ENCODE results near the gene OLIG1. TPM values are rescaled to one million over a fixed set of nuclear protein-coding genes. Genes with fewer than 3 reads are reported as not detected.

OLIG1 gene
- total and polyA plus RNA-seq, 2 of the 8 experiments (the other 6 are each of a cell fraction or from before 2014, with no cell fraction given): 0.65 to 1.2 TPM

- H3K4ac ChIP-seq (replicated peaks; ENCODE audit: insufficient read length, low read depth, low read length): no peak overlapping the region
- H3K14ac ChIP-seq (ENCODE audit: insufficient read length): no peak overlapping the region
- no peak overlapping the region for H2AFZ ChIP-seq (ENCODE audit: low read length)
- no peaks in the 10 kb centered on the region for H3K36me3 ChIP-seq (ENCODE audit: control insufficient read depth in 2 of 4, insufficient read depth in 4 of 4, low read length in 3 of 4)
- no peaks in the 10 kb centered on the region for H3K79me1 ChIP-seq (ENCODE audit: low read depth, low read length)
- no peaks in the 10 kb centered on the region; a peak in 1 of 7 replicates for H3K4me1 ChIP-seq (replicated peaks in 1 of 4; ENCODE audit: control insufficient read depth in 3 of 4, insufficient read depth in 4 of 4, low read length in 3 of 4)
- H3K4me2 ChIP-seq (ENCODE audit: insufficient read depth in 1 of 2, low read depth in 2 of 2, low read length in 2 of 2): no peak overlapping the region
- H2BK120ac ChIP-seq (replicated peaks; ENCODE audit: low read depth, low read length): no peak overlapping the region
- H3K27me3 ChIP-seq (replicated peaks in 1 of 4; ENCODE audit: control insufficient read depth in 3 of 4, extremely low read depth in 1 of 4, insufficient read depth in 3 of 4, low read length in 3 of 4): peaks cover 7 to 58% (median 45%) of the 10 kb centered on the region in 4 experiments
- no peak overlapping the region; the same call in 1 of the 2 replicates for H2AK5ac ChIP-seq (ENCODE audit: low read depth, low read length)
- ChIA-PET CTCF (ENCODE audit: partially characterized antibody) (interaction anchor here (0.9 to 2.1 kb wide), 7 partner anchors 9 to 69 kb away, joined by 3 to 7 read pairs (median 4); no protein-coding TSS in a partner anchor), POLR2A (ENCODE audit: partially characterized antibody) (no interaction called here)
- no peak overlapping the region; the same call in 1 of the 2 replicates for H2BK20ac ChIP-seq (ENCODE audit: low read length)
- H2BK15ac ChIP-seq (ENCODE audit: low read length): no peak overlapping the region
- H2BK5ac ChIP-seq (ENCODE audit: low read depth, low read length): no peak overlapping the region
- H4K91ac ChIP-seq (replicated peaks; ENCODE audit: insufficient read length, low read length): no peak overlapping the region
- no peak overlapping the region for H3K18ac ChIP-seq (ENCODE audit: extremely low read depth, low read length)
- no peak overlapping the region for H2BK12ac ChIP-seq (ENCODE audit: low read depth, low read length)
- H3K27ac ChIP-seq (ENCODE audit: low read depth, low read length): no peak overlapping the region
- no peak overlapping the region for H3K23ac ChIP-seq (ENCODE audit: insufficient read length)
- WGBS, 2 experiments (ENCODE audit: extremely low coverage in 1 of 2, insufficient coverage in 1 of 2, insufficient read length in 1 of 2, insufficient replicate concordance in 2 of 2, low coverage in 1 of 2, low lambda C conversion rate in 2 of 2, missing lambda C conversion rate in 1 of 2): 94% methylated on average over 5 of the region's 5 CpGs; no CpG with 5 or more reads in 1 of the 2 experiments
- DNase-seq (ENCODE audit: low read depth in 1 of 2, low spot score in 2 of 2): no peak
- no peaks in the 10 kb centered on the region for H4K20me1 ChIP-seq (replicated peaks in 1 of 2; ENCODE audit: control insufficient read depth in 1 of 2, insufficient read depth in 2 of 2, low read length in 2 of 2)
- no peak overlapping the region for H3K56ac ChIP-seq (replicated peaks; ENCODE audit: insufficient read length, low read depth, low read length)
- no peak overlapping the region for H3K4me3 ChIP-seq (ENCODE audit: extremely low read depth in 1 of 4, insufficient read depth in 2 of 4, low read depth in 3 of 4, low read length in 4 of 4)
- H3K9ac ChIP-seq (replicated peaks in 1 of 4; ENCODE audit: extremely low read depth in 1 of 4, low read depth in 3 of 4, low read length in 3 of 4): no peak overlapping the region
- H3K23me2 ChIP-seq (ENCODE audit: low read depth, low read length): no peaks in the 10 kb centered on the region; the same call in 1 of the 2 replicates
- H3K79me2 ChIP-seq (ENCODE audit: control insufficient read depth in 1 of 2, insufficient read depth in 2 of 2, low read length in 2 of 2): no peaks in the 10 kb centered on the region
- no peak overlapping the region for H4K8ac ChIP-seq (ENCODE audit: extremely low read depth, insufficient read depth, low read length)
- FAIRE-seq: no peak
- no peaks in the 10 kb centered on the region for H3K9me3 ChIP-seq (ENCODE audit: insufficient read depth in 2 of 2, low read depth in 1 of 2, low read length in 1 of 2)
- H4K5ac ChIP-seq (ENCODE audit: insufficient read length, low read depth, low read length): no peak overlapping the region
- no peak for TF ChIP-seq ASH2L (IDR thresholded peaks at IDR 0.05; ENCODE audit: low read length)
- no peak for TF ChIP-seq GTF2F1 (IDR thresholded peaks at IDR 0.05; ENCODE audit: borderline replicate concordance, low read depth, low read length)
- TF ChIP-seq SIRT6 (IDR thresholded peaks at IDR 0.05; ENCODE audit: low read length): no peak
- TF ChIP-seq SP2 (IDR thresholded peaks at IDR 0.05; ENCODE audit: low read length): no peak
- TF ChIP-seq TAF7 (optimal IDR thresholded peaks at IDR 0.05; ENCODE audit: borderline replicate concordance, low read depth, low read length): no peak
- no peak for TF ChIP-seq HDAC6 (IDR thresholded peaks at IDR 0.05; ENCODE audit: low read depth, low read length)
- TF ChIP-seq JUND (IDR thresholded peaks at IDR 0.05; ENCODE audit: low read length): no peak
- TF ChIP-seq TCF12 (IDR thresholded peaks at IDR 0.05; ENCODE audit: low read depth, low read length): no peak
- TF ChIP-seq MAFK (IDR thresholded peaks at IDR 0.05; ENCODE audit: low read depth, low read length): no peak
- TF ChIP-seq BRCA1 (IDR thresholded peaks at IDR 0.05; ENCODE audit: low read depth, low read length): no peak
- no peak for TF ChIP-seq USF2 (IDR thresholded peaks at IDR 0.05; ENCODE audit: low read length)
- no peak for TF ChIP-seq YY1 (IDR thresholded peaks at IDR 0.05; ENCODE audit: low read depth, low read length)
- TF ChIP-seq POU5F1 (IDR thresholded peaks at IDR 0.05; ENCODE audit: low read depth, low read length): no peak
- TF ChIP-seq RNF2 (IDR thresholded peaks at IDR 0.05; ENCODE audit: borderline replicate concordance, low read depth, low read length, missing control alignments, poor library complexity, severe bottlenecking): no peak
Observed at GRCh38 chr21:33063375-33063883, 6.5 kb upstream of the OLIG1 start.

Measured in H1 (cell line).